Adipocyte (in vitro differentiated cells): ENCODE measurements around the gene RAB11FIP4.

Experiments
- DNase-seq: peaks from one replicate; pipeline ENCODE4 v3.0.0-alpha.2; 2015; ENCODE audit warnings: low read depth
- H3K27me3 ChIP-seq: replicated peaks from 2 replicates; pipeline ENCODE4 v1.7.0; 2013; ENCODE audit warnings: mild to moderate bottlenecking, low read length, moderate library complexity; ENCODE audit not compliant: control insufficient read depth, insufficient read depth
- H3K36me3 ChIP-seq: 2 replicates; pipeline ENCODE4 v1.7.0; 2013; ENCODE audit warnings: low read length, mild to moderate bottlenecking, moderate library complexity; ENCODE audit not compliant: control insufficient read depth, insufficient read depth, severe bottlenecking
- H3K4me1 ChIP-seq: 2 replicates; pipeline ENCODE4 v1.7.0; 2013; ENCODE audit warnings: mild to moderate bottlenecking, low read length, moderate library complexity; ENCODE audit not compliant: control insufficient read depth, insufficient read depth
- H3K4me3 ChIP-seq: 2 replicates; pipeline ENCODE4 v1.7.0; 2013; ENCODE audit warnings: mild to moderate bottlenecking, low read length, moderate library complexity
- H3K9ac ChIP-seq: 2 replicates; pipeline ENCODE4 v1.7.0; 2013; ENCODE audit warnings: mild to moderate bottlenecking, low read length, moderate library complexity
- H3K9me3 ChIP-seq: 2 replicates; pipeline ENCODE4 v1.7.0; 2013; ENCODE audit warnings: mild to moderate bottlenecking, low read length, moderate library complexity; ENCODE audit not compliant: control insufficient read depth

The RAB11FIP4 gene

GRCh38 chr17:31427684-31428083 lies 36.2 kb downstream of the RAB11FIP4 start:
- H3K36me3 ChIP-seq = no peaks in the 10 kb centered on the region
- H3K27me3 ChIP-seq = peaks cover 52% of the 10 kb centered on the region
- no peaks in the 10 kb centered on the region for H3K9me3 ChIP-seq
- H3K9ac ChIP-seq = no peak overlapping the region
- peaks cover 12% of the 10 kb centered on the region for H3K4me1 ChIP-seq
- no peak for DNase-seq
- no peak overlapping the region for H3K4me3 ChIP-seq

GRCh38 chr17:31428111-31428510 lies 36.6 kb downstream of the RAB11FIP4 start:
- peaks cover 12% of the 10 kb centered on the region for H3K4me1 ChIP-seq
- DNase-seq = no peak
- H3K9me3 ChIP-seq = no peaks in the 10 kb centered on the region
- no peaks in the 10 kb centered on the region for H3K36me3 ChIP-seq
- H3K9ac ChIP-seq = no peak overlapping the region
- H3K4me3 ChIP-seq = no peak overlapping the region
- peaks cover 55% of the 10 kb centered on the region for H3K27me3 ChIP-seq

DNA sequence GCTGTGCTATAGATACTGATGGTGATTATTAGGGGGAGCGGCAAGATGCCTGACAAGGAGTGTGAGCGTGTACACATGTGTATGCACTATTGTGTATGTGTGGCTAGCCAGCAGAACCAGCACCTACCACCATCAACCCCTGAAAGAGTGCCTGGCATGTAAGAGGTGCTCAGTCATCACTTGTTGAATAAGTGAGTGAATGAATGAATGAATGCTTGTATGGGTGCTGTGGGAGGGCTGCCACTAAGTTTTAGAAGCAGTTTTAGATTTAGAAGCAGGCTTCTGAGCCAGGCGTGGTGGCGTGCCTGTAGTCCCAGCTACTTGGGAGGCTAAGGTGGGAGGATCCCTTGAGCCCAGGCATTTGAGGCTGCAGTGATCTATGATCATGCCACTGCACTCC lies 37.0 kb downstream of the RAB11FIP4 start:
- Histone ChIP-seq H3K9ac (no peak overlapping the region), H3K36me3 (no peaks in the 10 kb centered on the region)
- DNase-seq = no peak

GRCh38 chr17:31431098-31431851 lies 39.8 kb downstream of the RAB11FIP4 start:
- Histone ChIP-seq H3K36me3 (no peaks in the 10 kb centered on the region), H3K27me3 (peaks cover 49% of the 10 kb centered on the region), H3K4me3 (no peak overlapping the region), H3K4me1 (peaks cover 9% of the 10 kb centered on the region), H3K9ac (no peak overlapping the region), H3K9me3 (no peaks in the 10 kb centered on the region)
- no peak for DNase-seq

More for the DNA sequence above, 37.0 kb downstream of the RAB11FIP4 start:
- Histone ChIP-seq H3K4me1 (peaks cover 12% of the 10 kb centered on the region), H3K27me3 (peaks cover 55% of the 10 kb centered on the region), H3K9me3 (no peaks in the 10 kb centered on the region), H3K4me3 (no peak overlapping the region)

GRCh38 chr17:31431852-31432658 lies 40.6 kb downstream of the RAB11FIP4 start:
- Histone ChIP-seq H3K36me3 (no peaks in the 10 kb centered on the region), H3K4me1 (peaks cover 9% of the 10 kb centered on the region), H3K4me3 (no peak overlapping the region), H3K9me3 (no peaks in the 10 kb centered on the region), H3K9ac (no peak overlapping the region), H3K27me3 (peaks cover 49% of the 10 kb centered on the region)
- DNase-seq = no peak

DNA sequence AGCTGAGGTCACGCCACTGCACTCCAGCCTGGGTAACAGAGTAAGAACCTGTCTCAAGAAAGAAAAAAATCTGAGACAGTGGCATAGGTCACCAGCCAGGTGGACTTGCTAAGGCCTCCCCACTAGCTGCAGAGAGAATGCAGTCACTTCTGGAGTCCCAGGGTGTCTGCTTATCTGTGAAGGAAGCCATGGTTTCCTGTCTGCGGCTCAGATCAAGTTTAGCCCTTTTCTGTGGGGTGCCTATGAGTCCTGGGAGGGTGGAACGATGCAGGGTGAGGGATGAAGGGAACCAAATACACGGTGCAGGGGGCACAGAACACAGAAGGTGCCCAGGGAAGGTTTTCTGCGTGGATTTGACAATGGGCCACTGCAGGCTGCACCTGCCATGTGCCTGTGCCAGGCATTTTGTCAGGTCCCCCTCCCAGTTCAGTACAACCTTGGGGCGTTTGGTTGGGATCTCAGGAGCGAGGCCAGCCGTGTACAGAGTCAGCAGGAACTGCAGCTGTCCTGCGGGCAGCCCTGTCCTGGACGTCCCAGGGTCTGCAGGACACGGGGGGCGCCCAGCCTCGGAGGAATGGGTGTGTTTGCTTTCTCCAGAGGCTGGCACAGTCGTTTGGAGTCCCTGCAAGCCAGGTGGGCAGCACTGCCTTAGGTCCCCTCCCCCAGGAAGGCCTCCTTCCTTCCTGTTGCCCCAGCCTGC lies 41.8 kb downstream of the RAB11FIP4 start:
- no peak for DNase-seq
- H3K4me1 ChIP-seq = peaks cover 9% of the 10 kb centered on the region
- no peaks in the 10 kb centered on the region for H3K9me3 ChIP-seq
- H3K27me3 ChIP-seq = peaks cover 43% of the 10 kb centered on the region
- no peak overlapping the region for H3K4me3 ChIP-seq
- no peak overlapping the region for H3K9ac ChIP-seq
- H3K36me3 ChIP-seq = no peaks in the 10 kb centered on the region

DNA sequence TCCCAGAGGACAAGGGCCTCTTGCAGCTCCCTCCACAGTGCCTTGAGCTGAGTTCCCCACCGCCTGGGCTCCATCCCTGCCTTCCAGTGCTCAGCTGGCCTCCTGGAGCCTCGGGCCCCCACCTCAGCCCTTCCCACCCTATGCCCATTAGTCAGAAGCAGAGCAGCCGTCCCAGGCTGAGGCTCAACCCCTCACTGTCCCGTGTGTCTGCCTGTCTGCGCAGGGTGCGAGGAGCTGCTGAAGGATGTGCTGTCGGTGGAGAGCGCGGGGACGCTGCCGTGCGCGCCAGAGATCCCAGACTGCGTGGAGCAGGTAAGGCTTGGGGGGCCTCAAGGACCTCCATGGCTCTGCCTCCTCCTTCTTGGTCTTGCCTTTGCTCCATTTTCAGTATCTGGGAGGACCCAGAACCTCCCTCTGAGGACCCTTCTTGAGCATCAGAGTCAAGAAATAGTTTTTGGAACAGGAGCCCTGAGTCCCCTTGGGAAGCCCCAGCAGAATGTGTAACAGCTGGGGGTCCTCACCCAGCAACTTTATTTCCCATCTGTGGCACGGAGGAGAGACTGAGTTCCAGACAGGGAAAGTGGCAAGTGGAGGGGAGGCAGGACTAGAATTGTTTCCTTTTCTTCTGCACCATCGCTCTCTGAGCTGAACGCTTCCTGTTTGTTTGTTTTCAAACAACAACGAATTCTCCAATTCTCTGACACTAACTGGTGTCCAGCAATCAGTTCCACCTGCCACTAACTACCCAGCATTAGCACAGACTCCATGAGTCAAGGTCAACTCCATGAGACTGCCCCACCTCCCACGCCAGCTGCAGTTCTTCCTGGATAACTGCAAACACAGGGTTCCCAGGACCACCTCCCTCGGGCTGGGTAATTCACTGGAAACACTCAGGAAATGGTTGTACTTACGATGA lies 42.6 kb downstream of the RAB11FIP4 start:
- Histone ChIP-seq H3K9me3 (no peaks in the 10 kb centered on the region), H3K4me3 (no peak overlapping the region), H3K9ac (no peak overlapping the region), H3K36me3 (no peaks in the 10 kb centered on the region), H3K27me3 (peaks cover 45% of the 10 kb centered on the region), H3K4me1 (peaks cover 9% of the 10 kb centered on the region)
- no peak for DNase-seq

- H3K9me3 ChIP-seq = no peaks in the 10 kb centered on the region
- H3K4me1 ChIP-seq = peaks cover 9% of the 10 kb centered on the region
- DNase-seq = no peak
- H3K27me3 ChIP-seq = peaks cover 47% of the 10 kb centered on the region
- no peak overlapping the region for H3K9ac ChIP-seq
- no peak overlapping the region for H3K4me3 ChIP-seq
- H3K36me3 ChIP-seq = no peaks in the 10 kb centered on the region
Measured at GRCh38 chr17:31434727-31435050, 43.2 kb downstream of the RAB11FIP4 start.

DNA sequence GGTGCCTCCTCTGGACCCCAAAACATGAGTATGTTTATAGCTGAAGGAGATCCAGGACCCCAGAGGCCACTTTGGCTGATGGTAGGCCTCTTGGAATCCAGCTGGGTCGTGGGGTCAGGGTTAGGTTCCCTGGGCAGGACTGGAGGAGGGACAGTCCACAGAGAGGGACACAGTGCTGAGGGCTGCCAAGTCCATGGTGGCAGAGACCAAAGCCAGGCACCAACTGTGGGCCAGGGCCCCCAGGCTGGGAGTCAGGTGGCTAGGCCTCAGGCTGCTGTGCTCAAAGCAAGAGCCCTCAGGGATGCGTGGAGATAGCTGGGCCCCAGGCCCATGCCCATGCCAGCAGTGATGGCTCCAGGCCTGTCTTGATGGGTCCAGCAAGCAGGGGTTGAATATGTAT lies 44.1 kb downstream of the RAB11FIP4 start:
- Histone ChIP-seq H3K4me3 (no peak overlapping the region), H3K4me1 (peaks cover 9% of the 10 kb centered on the region), H3K27me3 (peaks cover 47% of the 10 kb centered on the region), H3K9me3 (no peaks in the 10 kb centered on the region), H3K9ac (no peak overlapping the region), H3K36me3 (no peaks in the 10 kb centered on the region)
- no peak for DNase-seq

DNA sequence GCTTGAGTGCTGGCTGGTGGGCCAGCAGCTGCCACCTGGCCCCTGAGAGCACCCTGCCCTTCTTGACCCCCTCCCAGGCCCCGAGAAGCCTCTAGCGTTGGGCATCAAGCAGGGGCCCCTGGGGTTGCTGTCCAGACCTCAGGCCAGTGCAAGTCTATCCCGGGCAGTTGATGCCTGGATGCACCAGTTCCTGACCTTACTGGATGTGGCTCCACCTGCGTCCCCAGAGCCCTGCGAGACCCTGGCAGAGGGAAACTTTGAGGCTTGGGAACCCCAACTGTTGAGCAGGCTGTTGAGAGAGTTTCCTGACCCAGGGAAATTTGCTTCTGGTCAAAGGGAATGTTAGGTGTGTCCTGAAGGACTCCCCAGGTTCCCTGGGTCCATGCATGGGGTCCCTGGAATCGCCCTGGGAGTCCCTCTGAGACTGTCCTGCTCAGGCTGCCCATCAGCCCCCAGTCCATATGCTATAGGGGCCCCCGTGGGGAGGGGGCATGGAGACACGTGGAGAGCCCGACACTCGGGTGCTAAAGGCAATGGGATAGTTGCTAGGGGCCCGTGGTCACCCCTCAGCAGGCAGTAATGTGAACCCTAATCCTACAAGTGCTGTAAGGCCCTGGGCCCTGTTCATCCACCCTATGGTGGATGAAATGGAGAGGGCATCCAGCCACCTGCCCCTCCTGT lies 46.4 kb downstream of the RAB11FIP4 start:
- H3K36me3 ChIP-seq = no peaks in the 10 kb centered on the region
- H3K4me3 ChIP-seq = no peak overlapping the region
- no peak for DNase-seq
- H3K9ac ChIP-seq = no peak overlapping the region
- H3K9me3 ChIP-seq = no peaks in the 10 kb centered on the region
- peaks cover 27% of the 10 kb centered on the region for H3K27me3 ChIP-seq
- peaks cover 10% of the 10 kb centered on the region for H3K4me1 ChIP-seq
